Renal cortical epithelial cell (primary cell): ENCODE measurements around the gene UBE4B. TPM values are rescaled to one million over a fixed set of nuclear protein-coding genes. Genes with fewer than 3 reads are reported as not detected.
A peak's percentile ranks its signal among the peaks of the same experiment; 100 is the strongest.
"Not testable (repeated sequence)": the region's sequence is repeated elsewhere in the genome, so short reads cannot be mapped to it uniquely, and the experiment has no call there.

Experiments
- DNase-seq: peaks from one replicate; pipeline ENCODE4 v3.0.0-alpha.2; 2011; ENCODE audit warnings: low read depth
- total RNA-seq: library from RNA; depleted of rRNA; stranded (reverse); fragments of >200 nt; gene quantifications from 2 replicates; pipeline ENCODE4 v1.2.3, GENCODE V29; 2014

The UBE4B gene
- total RNA-seq = 17.7 and 45.8 TPM in 2 replicates

- peak; percentile 86 for DNase-seq
Measured at GRCh38 chr1:10032590-10033358, at the start of gene UBE4B. Gene UBE4B, plus strand, starts transcription at chr1:10032958. Its CDS starts 713 bp downstream, at chr1:10033671.

- DNase-seq = no peak
Measured at GRCh38 chr1:9984253-9984652, 48.5 kb upstream of the UBE4B start.

DNA sequence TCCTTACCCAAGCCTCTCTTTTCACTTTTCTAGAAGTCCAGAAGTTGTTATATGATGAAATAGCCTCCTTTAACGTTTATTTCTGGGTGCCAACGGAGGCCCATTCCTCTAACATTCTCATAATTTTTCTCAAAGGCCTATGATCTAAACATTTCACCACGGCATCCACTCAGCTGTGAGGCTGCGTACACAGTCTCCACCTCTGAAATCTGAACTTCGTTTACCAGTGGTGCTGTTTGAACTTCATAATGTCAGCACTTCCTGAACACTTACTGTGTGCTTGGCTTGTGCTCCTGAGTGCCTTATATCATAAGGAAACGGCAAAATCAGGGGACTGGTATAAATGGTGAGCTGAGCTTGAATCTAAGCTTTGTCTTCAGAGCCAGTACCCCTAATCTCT is 47.8 kb upstream of the UBE4B start:
- no peak for DNase-seq

DNA sequence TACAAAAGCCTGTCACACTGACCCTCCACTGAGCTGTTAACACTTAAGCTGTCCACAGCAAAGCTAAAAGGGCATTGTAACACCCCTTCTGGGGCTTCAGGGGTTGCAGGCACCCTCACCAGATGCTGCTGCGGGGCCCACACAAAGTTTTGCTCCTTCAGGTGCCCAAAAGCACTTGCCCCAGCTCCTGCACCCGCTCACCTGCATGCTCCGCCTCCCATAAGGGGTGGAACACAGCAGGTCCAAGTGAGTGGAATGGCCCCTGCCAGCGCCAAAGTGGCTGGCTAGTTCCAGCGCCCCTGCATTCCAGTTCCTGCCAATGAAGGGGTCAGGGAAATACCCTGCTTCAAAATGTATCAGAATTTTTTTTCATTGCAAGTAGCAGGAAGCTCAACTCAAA is 43.0 kb upstream of the UBE4B start:
- DNase-seq = no peak

GRCh38 chr1:9990944-9991343 is 41.8 kb upstream of the UBE4B start:
- no peak for DNase-seq

DNA sequence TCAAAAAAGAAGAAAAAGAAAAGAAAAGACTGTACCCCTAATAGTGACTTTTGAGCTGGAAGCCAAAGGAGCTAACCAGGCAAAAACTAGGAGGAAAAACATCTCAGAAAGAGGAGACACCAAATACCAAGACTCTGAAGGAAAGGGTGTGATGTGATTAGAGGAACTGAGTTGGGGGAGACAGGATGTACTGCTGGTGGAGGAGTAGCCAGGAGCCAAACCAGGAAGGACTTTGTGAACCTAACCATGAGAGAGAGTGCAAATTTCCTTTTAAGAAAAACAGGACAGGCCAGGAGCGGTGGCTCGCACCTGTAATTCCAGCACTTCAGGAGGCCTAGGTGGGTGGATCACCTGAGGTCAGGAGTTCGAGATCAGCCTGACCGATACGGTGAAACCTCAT is 39.8 kb upstream of the UBE4B start:
- no peak for DNase-seq

DNA sequence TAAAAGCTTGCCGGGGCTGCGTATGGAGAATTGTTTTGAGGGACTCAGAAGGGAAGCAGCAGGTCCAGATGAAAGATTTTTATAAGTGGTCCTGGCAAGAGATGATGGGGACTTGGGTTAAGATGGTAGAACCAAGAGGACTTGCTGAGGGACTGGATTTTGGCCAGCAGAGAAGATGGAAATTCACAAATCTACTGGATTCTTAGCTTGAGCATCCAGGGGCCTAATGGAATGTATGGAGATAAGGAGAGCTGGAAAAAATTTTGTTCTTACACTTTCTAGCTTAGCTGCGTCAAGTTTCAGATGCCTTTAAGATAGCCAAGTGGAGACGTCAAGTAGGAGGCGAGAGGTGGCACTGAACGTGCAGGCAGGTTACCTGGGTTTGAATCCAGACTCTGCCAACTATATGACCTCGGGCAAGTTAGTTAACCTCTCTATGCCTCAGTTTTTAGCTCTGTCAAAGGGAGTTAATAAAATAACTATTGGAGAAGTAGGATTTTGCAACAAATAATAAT is 39.1 kb upstream of the UBE4B start:
- DNase-seq = no peak

DNA sequence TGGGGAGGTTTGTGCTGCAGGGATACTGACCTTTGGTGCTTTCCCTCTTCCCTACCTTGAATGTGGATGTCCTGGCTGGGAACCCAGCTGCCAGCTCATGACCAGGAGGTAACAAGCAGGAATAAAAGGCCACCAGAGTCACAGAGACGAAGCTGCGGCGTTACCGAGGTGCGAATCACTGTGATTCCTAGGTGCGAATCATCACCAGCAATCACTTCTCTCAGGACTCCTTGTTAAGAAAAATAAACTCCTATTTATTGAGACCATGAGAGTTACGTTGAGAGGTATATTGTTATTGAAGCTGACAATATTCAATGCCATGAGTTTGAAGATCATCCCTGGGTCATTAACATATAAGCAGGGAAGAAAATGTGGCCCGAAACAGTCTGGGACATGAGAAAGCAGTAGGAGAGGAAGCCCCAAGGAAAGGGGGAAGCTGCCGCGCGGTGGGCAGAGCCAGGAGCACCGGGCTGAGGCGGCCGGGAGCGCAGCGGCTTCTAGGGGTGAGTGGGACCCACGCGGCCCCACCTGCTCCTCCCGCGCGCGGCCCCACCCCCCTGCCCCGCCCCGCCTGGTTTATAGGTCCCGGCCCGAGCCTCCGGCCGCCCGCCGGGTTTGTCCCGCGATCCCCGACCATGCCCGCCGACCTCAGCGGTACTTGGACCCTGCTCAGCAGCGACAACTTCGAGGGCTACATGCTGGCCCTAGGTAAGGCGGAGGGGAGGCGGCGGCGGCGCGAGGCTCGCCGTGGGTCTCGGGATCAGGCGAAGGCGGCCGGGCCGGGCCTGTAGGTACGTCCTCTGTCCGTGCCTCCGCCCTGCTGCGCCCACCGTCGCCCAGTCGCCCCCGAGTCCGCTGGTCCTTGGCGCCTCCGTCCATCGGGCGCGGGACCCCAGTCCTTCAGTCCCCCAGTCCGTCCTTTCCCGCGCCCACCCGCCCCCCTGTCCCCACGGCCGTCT is 35.9 kb upstream of the UBE4B start, which contains the start of gene RBP7:
Gene RBP7, plus strand, starts transcription at position 605 of the 959 bp plus-strand sequence. Its CDS starts 31 bp downstream, at position 636.
- DNase-seq = no peak

GRCh38 chr1:10001016-10001665 is 31.6 kb upstream of the UBE4B start:
- no peak for DNase-seq

- DNase-seq = not testable (repeated sequence)
Measured at GRCh38 chr1:10005248-10005647, 27.5 kb upstream of the UBE4B start.

- DNase-seq = no peak
Measured at GRCh38 chr1:10007169-10007568, 25.6 kb upstream of the UBE4B start.

- no peak for DNase-seq
Measured at GRCh38 chr1:10014016-10014415, 18.7 kb upstream of the UBE4B start.

GRCh38 chr1:10019561-10019960 is 13.2 kb upstream of the UBE4B start:
- DNase-seq = no peak

- no peak for DNase-seq
Measured at GRCh38 chr1:10020086-10020485, 12.7 kb upstream of the UBE4B start.

DNA sequence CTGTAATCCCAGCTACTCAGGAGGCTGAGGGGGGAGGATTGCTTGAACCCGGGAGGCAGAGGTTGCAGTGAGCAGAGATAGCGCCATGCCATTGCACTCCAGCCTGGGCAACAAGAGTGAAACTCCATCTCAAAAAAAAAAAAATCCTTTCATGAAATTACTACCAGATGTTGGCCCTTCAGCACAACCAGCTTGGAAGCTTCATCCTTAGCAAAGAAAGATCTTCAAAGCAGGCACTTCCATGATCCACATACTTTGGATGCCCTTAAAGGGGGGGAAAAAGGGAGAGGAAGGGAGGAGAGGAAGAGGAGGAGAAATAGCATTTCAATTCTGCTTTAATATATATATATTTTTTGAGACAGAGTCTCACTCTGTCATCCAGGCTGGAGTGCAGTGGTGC is 12.1 kb upstream of the UBE4B start:
- not testable (repeated sequence) for DNase-seq

DNA sequence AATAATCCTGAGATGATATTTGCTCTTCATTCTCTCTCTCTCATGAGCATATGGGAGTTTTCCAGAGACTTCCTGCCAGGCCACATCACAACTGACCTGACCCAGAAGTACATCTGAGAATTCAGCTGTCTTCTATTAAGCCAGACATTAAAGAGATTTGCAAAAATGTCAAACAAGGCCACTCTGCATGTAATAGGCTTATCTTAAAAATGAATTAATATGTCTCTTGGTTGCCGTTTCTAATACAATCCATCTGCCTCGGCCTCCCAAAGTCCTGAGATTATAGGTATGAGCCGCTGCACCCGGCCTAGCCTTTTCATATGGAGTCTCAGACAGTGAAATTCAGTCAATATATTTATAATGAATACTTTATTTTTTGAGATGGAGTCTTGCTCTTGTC is 10.8 kb upstream of the UBE4B start:
- not testable (repeated sequence) for DNase-seq

GRCh38 chr1:10022656-10023055 is 10.1 kb upstream of the UBE4B start:
- DNase-seq = no peak

- no peak for DNase-seq
Measured at GRCh38 chr1:10025354-10025753, 7.4 kb upstream of the UBE4B start.

- no peak for DNase-seq
Measured at GRCh38 chr1:10027027-10027426, 5.7 kb upstream of the UBE4B start.

DNA sequence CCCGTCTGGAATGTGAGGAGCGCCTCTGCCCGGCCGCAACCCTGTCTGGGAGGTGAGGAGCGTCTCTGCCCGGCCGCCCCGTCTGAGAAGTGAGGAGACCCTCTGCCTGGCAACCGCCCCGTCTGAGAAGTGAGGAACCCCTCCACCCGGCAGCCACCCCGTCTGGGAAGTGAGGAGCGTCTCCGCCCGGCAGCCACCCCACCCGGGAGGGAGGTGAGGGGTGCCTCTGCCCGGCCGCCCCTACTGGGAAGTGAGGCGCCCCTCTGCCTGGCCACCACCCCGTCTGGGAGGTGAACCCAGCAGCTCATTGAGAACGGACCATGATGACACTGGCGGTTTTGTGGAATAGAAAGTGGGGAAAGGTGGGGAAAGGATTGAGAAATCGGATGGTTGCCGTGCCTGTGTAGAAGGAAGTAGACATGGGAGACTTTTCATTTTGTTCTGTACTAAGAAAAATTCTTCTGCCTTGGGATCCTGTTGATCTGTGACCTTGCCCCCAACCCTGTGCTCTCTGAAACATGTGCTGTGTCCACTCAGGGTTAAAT is 3.7 kb upstream of the UBE4B start:
- not testable (repeated sequence) for DNase-seq

- peak; percentile 41 for DNase-seq
Measured at GRCh38 chr1:10031461-10031860, 1.3 kb upstream of the UBE4B start.
